ENCODE results near the gene ASXL1.
"Not testable (repeated sequence)": the region's sequence is repeated elsewhere in the genome, so short reads cannot be mapped to it uniquely, and the experiment has no call there.

Gene ASXL1

GRCh38 chr20:32333988-32334885 lies 23.9 kb upstream of the ASXL1 start:
- peak; percentile 88 for DNase-seq
- in situ Hi-C loops (cut with MboI; ENCODE audit: low pct_unique_long_range_greater_than_20kb, low sequenced_read_pairs), result no loop called here

DNA sequence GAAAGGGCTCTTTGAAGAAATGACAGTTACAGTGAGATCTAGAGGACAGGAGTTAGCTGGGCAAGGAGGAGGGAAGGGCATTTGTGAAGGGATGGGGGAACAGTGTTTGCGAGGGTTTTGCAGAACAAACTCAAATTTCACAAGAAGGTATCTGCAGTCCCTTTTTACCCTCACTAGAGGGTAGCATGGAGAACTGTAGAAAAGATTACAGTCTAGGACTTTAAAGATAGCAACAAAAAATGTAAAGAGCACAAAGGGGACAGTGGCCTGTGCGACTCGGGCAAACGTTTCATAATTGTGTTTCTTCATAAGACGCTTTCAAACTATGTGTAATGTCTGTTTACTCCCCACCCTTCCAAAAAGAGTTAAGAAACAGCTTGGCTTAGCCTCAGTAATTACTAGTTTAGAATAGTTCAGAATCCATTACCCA lies 21.2 kb upstream of the ASXL1 start:
- in situ Hi-C loops (cut with MboI; ENCODE audit: low pct_unique_long_range_greater_than_20kb, low sequenced_read_pairs), result no loop called here
- DNase-seq, result peak; percentile 78

GRCh38 chr20:32337937-32338661 lies 20.0 kb upstream of the ASXL1 start:
- DNase-seq, result no peak
- in situ Hi-C loops (cut with MboI; ENCODE audit: low pct_unique_long_range_greater_than_20kb, low sequenced_read_pairs), result no loop called here

DNA sequence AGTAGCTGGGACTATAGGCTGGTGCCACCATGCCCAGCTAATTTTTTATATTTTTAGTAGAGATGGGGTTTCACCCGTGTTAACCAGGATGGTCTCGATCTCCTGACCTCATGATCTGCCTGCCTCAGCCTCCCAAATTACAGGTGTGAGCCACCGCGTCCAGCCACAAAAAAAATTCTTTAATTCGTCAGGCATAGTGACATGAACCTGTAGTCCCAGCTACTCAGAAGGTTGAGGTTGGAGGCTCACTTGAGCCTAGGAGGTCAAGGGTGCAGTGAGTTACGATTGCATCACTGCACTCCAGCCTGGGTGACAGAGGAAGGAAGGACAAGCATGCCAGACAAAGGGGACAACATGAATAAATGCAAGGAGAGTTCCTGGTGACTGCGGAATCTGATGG lies 19.5 kb upstream of the ASXL1 start:
- in situ Hi-C loops (cut with MboI; ENCODE audit: low pct_unique_long_range_greater_than_20kb, low sequenced_read_pairs), result no loop called here
- no peak for DNase-seq

GRCh38 chr20:32339116-32339515 lies 19.0 kb upstream of the ASXL1 start:
- in situ Hi-C loops (cut with MboI; ENCODE audit: low pct_unique_long_range_greater_than_20kb, low sequenced_read_pairs), result no loop called here
- DNase-seq, result no peak

- DNase-seq, result not testable (repeated sequence)
Measured at GRCh38 chr20:32341053-32341452, 17.1 kb upstream of the ASXL1 start.

DNA sequence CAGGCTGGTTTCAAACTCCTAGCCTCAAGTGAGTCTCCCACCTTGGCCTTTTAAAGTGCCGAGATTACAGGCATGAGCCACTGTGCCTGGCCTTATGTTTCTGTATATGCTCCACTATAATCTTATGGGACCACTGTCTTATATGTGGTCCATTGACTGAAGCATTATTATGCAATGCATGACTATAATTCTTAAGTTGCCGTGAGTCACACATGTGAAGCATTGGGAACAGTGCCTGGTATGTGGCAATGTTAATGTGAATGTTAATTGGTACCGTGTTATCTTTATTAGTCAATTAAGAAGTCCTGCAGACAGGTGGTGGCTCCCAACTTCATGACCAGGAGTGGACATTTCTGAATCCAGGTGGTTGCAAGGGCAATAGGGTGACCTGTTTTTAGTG lies 14.7 kb upstream of the ASXL1 start:
- in situ Hi-C loops (cut with MboI; ENCODE audit: low pct_unique_long_range_greater_than_20kb, low sequenced_read_pairs), result no loop called here
- no peak for DNase-seq

More at GRCh38 chr20:32341053-32341452, 17.1 kb upstream of the ASXL1 start:
- in situ Hi-C loops (cut with MboI; ENCODE audit: low pct_unique_long_range_greater_than_20kb, low sequenced_read_pairs), result not testable (repeated sequence)

- in situ Hi-C loops (cut with MboI; ENCODE audit: low pct_unique_long_range_greater_than_20kb, low sequenced_read_pairs), result no loop called here
- no peak for DNase-seq
Measured at GRCh38 chr20:32344835-32345506, 13.2 kb upstream of the ASXL1 start.

- in situ Hi-C loops (cut with MboI; ENCODE audit: low pct_unique_long_range_greater_than_20kb, low sequenced_read_pairs), result no loop called here
- no peak for DNase-seq
Measured at GRCh38 chr20:32348207-32348606, 9.9 kb upstream of the ASXL1 start.

DNA sequence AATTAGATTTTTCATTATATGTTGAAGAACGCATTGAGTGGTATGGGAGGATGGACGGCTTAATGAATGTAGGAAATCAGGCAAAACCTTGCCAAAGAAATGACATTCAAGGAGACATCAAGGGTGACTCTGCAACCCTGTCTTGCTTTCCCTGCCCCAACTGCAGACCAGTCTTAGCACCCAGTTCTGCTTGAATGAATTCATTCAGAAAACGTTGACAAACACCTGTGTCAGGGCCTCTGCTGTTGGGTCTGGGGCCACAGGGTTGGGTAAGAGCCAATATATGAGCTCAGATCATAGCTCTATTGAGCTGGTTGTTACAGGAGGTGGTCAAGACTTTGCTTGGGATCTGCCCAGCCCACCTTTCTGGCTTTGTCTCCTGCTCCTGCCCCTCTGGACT lies 7.7 kb upstream of the ASXL1 start:
- DNase-seq, result no peak
- in situ Hi-C loops (cut with MboI; ENCODE audit: low pct_unique_long_range_greater_than_20kb, low sequenced_read_pairs), result no loop called here

- no peak for DNase-seq
- in situ Hi-C loops (cut with MboI; ENCODE audit: low pct_unique_long_range_greater_than_20kb, low sequenced_read_pairs), result no loop called here
Measured at GRCh38 chr20:32352121-32352720, 5.9 kb upstream of the ASXL1 start.

- in situ Hi-C loops (cut with MboI; ENCODE audit: low pct_unique_long_range_greater_than_20kb, low sequenced_read_pairs), result no loop called here
- DNase-seq, result no peak
Measured at GRCh38 chr20:32353848-32354496, 4.2 kb upstream of the ASXL1 start.

DNA sequence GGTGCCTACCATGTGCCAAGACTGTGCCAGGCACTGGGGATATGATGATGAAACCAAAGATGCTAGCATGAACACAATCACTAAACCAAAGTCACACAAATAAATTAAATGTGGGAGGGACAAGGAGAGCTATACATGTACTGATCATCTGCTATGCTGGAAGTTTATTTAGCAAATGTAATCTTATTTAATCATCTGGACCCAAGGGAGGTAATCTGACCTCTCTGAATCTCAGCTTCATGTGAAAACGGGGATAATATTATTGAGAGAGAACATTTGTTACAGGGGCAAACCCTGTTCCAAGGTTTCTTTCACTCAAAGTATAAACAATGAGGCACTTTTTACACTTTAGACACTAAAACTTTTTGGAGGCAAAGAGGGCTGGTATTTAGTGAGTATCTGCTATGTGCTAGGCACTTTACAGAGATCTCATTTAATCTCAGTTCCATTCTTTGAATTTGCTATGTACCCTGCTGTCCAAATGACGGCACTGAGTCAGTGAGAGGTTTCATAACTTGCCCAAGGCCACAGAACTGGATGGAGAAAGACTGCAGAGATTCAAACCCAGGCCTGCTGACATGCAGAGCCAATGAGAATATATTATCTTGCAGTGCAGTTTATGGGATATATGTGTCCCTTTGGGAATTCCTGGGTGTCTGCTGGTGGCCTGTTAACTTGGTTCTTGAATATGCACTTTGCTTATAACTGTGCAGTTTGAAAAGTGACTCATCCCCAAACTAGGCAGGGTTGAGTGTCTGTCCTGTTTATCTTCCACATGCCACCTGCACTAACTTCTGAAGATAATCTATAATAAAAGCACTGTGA lies 3.3 kb upstream of the ASXL1 start:
- in situ Hi-C loops (cut with MboI; ENCODE audit: low pct_unique_long_range_greater_than_20kb, low sequenced_read_pairs), result no loop called here

GRCh38 chr20:32355417-32355841 lies 2.7 kb upstream of the ASXL1 start:
- no peak for DNase-seq
- in situ Hi-C loops (cut with MboI; ENCODE audit: low pct_unique_long_range_greater_than_20kb, low sequenced_read_pairs), result no loop called here

More for the DNA sequence above, 3.3 kb upstream of the ASXL1 start:
- DNase-seq, result no peak

DNA sequence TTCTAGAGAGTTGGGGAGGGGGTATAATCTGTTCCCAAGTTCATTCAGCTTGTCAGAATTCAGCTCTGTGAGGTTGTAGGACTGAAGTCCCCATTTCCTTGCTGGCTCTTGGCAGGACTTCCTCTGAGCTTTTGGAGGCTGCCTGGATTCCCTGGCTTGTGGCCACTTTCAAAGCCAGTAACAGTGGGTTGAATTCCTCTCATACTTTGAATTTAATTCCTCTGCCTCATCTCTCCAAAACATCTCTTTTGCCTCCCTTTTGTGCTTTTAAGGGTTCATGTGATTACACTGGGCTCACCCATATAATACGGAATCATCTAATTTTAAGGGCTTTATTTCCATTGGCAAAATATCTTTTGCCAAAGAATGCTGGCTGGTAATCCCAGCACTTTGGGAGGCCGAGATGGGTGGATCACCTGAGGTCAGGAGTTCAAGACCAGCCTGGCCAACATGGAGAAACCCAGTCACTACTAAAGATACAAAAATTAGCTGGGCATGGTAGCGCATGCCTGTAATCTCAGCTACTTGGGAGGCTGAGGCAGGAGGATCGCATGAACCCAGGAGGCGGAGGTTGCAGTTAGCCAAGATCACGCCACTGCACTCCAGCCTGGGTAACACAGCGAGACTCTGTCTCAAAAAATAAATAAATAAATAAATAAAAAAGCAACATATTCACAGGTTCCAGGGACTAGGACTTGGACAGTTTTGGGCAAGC lies 2.1 kb upstream of the ASXL1 start:
- in situ Hi-C loops (cut with MboI; ENCODE audit: low pct_unique_long_range_greater_than_20kb, low sequenced_read_pairs); DNase-seq: not testable (repeated sequence)

DNA sequence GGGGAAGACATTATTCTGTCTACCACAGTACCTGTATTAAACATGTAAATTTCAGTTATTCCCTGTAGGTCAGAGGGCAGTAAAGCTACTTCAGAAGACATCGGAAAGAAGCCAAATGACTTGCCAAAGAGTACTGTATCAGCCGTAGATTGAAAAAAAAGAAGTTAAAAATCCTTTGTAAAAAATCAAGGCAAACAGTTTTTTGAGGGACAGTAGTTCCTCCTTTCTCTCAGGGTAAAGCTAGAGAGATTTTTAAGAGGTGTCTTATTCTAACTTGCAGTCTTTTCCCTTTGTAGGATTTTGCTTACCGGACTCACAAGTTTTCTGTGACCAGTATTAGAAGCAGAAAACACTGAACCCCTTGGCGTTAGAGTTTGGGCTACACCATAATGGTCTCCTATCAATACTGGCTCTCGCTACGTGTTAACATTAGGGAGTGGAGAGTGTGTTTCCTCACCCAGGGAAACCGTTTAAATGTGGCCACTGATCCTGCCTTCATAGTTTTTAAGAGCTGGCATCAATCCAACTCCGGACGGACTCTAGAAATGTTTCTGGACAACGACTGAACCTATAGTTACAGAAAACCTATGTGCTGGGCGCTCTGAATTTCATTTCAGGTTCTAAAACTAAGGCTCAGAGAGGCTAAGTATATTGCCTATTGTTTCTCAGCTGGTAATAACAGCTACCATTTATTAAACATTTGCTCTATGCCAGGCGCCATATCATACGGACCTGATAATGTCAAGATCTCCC lies 1.3 kb upstream of the ASXL1 start:
- in situ Hi-C loops (cut with MboI; ENCODE audit: low pct_unique_long_range_greater_than_20kb, low sequenced_read_pairs), result no loop called here
- DNase-seq, result peak; percentile 45

- no peak for DNase-seq
- in situ Hi-C loops (cut with MboI; ENCODE audit: low pct_unique_long_range_greater_than_20kb, low sequenced_read_pairs), result no loop called here
Measured at GRCh38 chr20:32357375-32357868, 709 bp upstream of the ASXL1 start.
